Smooth muscle cell (in vitro differentiated cells): ENCODE measurements around the gene KRTAP10-8. TPM values are rescaled to one million over a fixed set of nuclear protein-coding genes. Genes with fewer than 3 reads are reported as not detected.
"Not testable (repeated sequence)": the region's sequence is repeated elsewhere in the genome, so short reads cannot be mapped to it uniquely, and the experiment has no call there.

Experiments
- DNase-seq: peaks from one replicate; lab custom pipeline; 2025; ENCODE audit not compliant: unreplicated experiment; lab: John Stamatoyannopoulos, UW
- H2AFZ ChIP-seq: fragments of 200-600 bp; sonication (generic); 2 replicates; pipeline ENCODE4 v1.6.0; 2016; ENCODE audit warnings: antibody characterized with exemption, low read depth, mild to moderate bottlenecking
- H3F3A ChIP-seq: fragments of 200-600 bp; sonication (generic); 2 replicates; pipeline ENCODE4 v1.6.0; 2017; ENCODE audit warnings: antibody characterized with exemption, low read depth
- H3K27ac ChIP-seq: fragments of 200-600 bp; sonication (generic); 2 replicates; pipeline ENCODE4 v1.5.1; 2016; ENCODE audit warnings: low read depth, mild to moderate bottlenecking
- H3K27me3 ChIP-seq: fragments of 200-600 bp; sonication (generic); 2 replicates; pipeline ENCODE4 v1.6.1; 2016; ENCODE audit warnings: low read depth, mild to moderate bottlenecking
- H3K36me3 ChIP-seq: fragments of 200-600 bp; sonication (generic); 2 replicates; pipeline ENCODE4 v1.5.1; 2016; ENCODE audit warnings: low read depth
- H3K4me1 ChIP-seq: fragments of 200-600 bp; sonication (generic); 2 replicates; pipeline ENCODE4 v1.5.1; 2016; ENCODE audit warnings: low read depth
- H3K4me2 ChIP-seq: fragments of 200-600 bp; sonication (generic); 2 replicates; pipeline ENCODE4 v1.6.0; 2016; ENCODE audit warnings: mild to moderate bottlenecking
- H3K4me3 ChIP-seq: fragments of 200-600 bp; sonication (generic); 2 replicates; pipeline ENCODE4 v1.5.1; 2016; ENCODE audit warnings: mild to moderate bottlenecking
- H3K79me2 ChIP-seq: fragments of 200-600 bp; sonication (generic); 2 replicates; pipeline ENCODE4 v1.6.0; 2016; ENCODE audit warnings: low read depth, mild to moderate bottlenecking
- H3K9ac ChIP-seq: fragments of 200-600 bp; sonication (generic); 2 replicates; pipeline ENCODE4 v1.6.0; 2016; ENCODE audit warnings: low read depth
- H3K9me3 ChIP-seq: fragments of 200-600 bp; sonication (generic); replicated peaks from 2 replicates; pipeline ENCODE4 v1.5.1; 2016; ENCODE audit warnings: low read depth
- H4K20me1 ChIP-seq: fragments of 200-600 bp; sonication (generic); 2 replicates; pipeline ENCODE4 v1.6.0; 2016; ENCODE audit warnings: low read depth
- WGBS: methylation state at CpG from one replicate; pipeline ENCODE4 v1.1.7; 2016; ENCODE audit warnings: low lambda C conversion rate; 5-methylcytosine and 5-hydroxymethylcytosine counted together
- polyA plus RNA-seq: library from polyadenylated mRNA; unstranded; fragments of >200 nt; fragmentation: Nextera tagmentation; extraction: Ambion mirVana; gene quantifications from 2 replicates; pipeline ENCODE4 v1.2.1, GENCODE V29; 2016
- total RNA-seq: library from RNA; depleted of rRNA; stranded (reverse); fragments of >200 nt; gene quantifications from 2 replicates; pipeline ENCODE4 v1.2.3, GENCODE V29; 2014
- TF ChIP-seq, protein P1 (sequence below): fragments of 200-600 bp; sonication (generic); IDR thresholded peaks from 2 replicates; pipeline ENCODE4 v1.5.1; 2017; ENCODE audit warnings: borderline replicate concordance, mild to moderate bottlenecking, antibody characterized with exemption; ENCODE audit not compliant: insufficient read depth, poor library complexity, severe bottlenecking

The KRTAP10-8 gene
- total and polyA plus RNA-seq, 2 experiments from 2014 or later = not detected

DNA sequence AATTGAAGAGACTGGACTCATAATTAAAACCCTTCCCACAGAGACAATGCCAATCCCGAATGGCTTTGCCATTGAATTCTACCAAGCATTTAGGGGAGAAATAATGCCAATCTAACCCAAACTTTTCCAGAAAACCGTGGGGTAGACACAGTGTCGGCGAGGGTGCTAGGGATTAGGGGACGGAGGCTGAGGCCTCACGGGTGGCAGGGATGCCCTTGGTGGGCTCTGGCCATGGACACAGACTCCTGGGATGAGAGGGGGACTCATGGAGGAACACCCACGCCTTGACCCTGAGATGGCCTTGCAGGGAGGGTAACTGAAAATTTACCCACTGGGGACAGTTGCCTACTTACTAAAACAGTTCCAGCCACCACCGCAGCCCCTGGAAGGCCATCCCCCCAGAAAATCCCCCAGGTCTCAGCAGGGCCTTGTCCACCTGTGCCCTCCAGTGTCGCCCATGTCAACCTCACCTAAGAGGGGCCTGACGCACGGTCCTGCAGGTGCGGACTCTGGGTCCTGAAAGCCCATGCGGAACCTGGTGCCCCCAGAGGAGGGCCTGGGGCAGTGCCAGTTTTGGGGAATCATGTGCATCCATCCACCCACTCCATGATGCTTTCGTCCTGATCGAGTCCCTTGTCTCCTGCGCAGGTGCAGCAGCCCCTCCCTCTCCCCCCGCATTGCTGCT, 33.4 kb upstream of the KRTAP10-8 start:
- no peak overlapping the region for H3K4me2 ChIP-seq
- H2AFZ ChIP-seq = no peak overlapping the region
- no peaks in the 10 kb centered on the region for H3K27me3 ChIP-seq
- H3F3A ChIP-seq = no peaks in the 10 kb centered on the region
- no peak overlapping the region for H3K4me3 ChIP-seq
- H4K20me1 ChIP-seq = no peaks in the 10 kb centered on the region
- no peaks in the 10 kb centered on the region for H3K36me3 ChIP-seq
- H3K79me2 ChIP-seq = no peaks in the 10 kb centered on the region
- H3K4me1 ChIP-seq = peaks cover 3% of the 10 kb centered on the region
- WGBS = 96% methylated on average over 17 of the region's 17 CpGs
- no peak overlapping the region for H3K9ac ChIP-seq
- TF ChIP-seq, protein P1, sequence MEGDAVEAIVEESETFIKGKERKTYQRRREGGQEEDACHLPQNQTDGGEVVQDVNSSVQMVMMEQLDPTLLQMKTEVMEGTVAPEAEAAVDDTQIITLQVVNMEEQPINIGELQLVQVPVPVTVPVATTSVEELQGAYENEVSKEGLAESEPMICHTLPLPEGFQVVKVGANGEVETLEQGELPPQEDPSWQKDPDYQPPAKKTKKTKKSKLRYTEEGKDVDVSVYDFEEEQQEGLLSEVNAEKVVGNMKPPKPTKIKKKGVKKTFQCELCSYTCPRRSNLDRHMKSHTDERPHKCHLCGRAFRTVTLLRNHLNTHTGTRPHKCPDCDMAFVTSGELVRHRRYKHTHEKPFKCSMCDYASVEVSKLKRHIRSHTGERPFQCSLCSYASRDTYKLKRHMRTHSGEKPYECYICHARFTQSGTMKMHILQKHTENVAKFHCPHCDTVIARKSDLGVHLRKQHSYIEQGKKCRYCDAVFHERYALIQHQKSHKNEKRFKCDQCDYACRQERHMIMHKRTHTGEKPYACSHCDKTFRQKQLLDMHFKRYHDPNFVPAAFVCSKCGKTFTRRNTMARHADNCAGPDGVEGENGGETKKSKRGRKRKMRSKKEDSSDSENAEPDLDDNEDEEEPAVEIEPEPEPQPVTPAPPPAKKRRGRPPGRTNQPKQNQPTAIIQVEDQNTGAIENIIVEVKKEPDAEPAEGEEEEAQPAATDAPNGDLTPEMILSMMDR = no peak
- H3K9me3 ChIP-seq = peaks cover 17% of the 10 kb centered on the region
- no peak overlapping the region for H3K27ac ChIP-seq
- DNase-seq = no peak

DNA sequence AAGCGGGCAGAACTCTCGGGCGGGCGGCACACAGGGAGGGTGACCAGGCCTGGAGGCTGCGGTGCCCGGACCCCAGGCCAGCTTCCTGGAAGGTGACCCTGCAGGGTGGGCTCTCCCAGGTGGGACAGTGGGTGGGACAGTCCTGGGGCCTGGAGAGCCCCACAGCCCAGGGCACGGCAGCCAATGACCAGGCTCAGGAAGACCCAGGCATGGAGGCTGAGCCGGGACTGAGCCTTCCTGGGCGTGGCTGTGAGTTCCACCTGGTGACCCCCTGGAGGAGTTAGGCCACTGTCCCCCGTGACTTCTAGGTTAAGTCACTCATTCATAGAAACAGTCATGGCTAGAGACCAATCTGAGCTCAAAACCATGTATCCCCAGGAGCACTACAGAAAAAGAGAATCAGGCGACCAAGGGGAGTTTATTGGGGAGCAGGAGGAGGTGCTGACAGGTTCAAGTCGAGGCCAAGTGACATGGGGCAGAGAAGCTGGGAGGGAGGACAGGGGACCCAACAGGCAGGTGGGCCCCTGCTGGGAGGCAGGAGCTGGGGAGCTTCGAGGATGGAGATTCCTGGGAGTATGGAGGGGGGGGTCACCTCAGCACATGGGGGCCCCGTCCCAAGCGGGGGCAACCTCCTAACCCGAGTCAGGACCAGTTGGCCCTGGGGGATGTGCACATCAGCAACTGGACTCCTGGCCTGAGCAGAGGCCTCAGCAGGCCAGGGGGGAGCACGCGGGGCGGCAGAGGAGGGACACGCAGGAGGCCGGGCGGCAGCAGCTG, 32.6 kb upstream of the KRTAP10-8 start:
- whole genome bisulfite sequencing = 93% methylated on average over 21 of the region's 22 CpGs
- Histone ChIP-seq H3F3A (no peaks in the 10 kb centered on the region), H3K79me2 (no peaks in the 10 kb centered on the region), H3K9ac (no peak overlapping the region), H3K36me3 (no peaks in the 10 kb centered on the region), H4K20me1 (no peaks in the 10 kb centered on the region), H3K4me3 (no peak overlapping the region), H3K9me3 (peaks cover 17% of the 10 kb centered on the region), H3K27ac (no peak overlapping the region), H3K4me1 (peaks cover 3% of the 10 kb centered on the region), H2AFZ (no peak overlapping the region), H3K4me2 (no peak overlapping the region), H3K27me3 (no peaks in the 10 kb centered on the region)
- TF ChIP-seq, protein P1 = no peak
- DNase-seq = no peak

- Histone ChIP-seq H3K4me1 (peaks cover 3% of the 10 kb centered on the region), H3K27me3 (no peaks in the 10 kb centered on the region), H4K20me1 (no peaks in the 10 kb centered on the region), H3F3A (no peaks in the 10 kb centered on the region), H3K9ac (no peak overlapping the region), H2AFZ (no peak overlapping the region), H3K36me3 (no peaks in the 10 kb centered on the region), H3K9me3 (peaks cover 17% of the 10 kb centered on the region), H3K4me2 (no peak overlapping the region), H3K4me3 (no peak overlapping the region), H3K79me2 (no peaks in the 10 kb centered on the region), H3K27ac (no peak overlapping the region)
- DNase-seq = no peak
- 86% methylated on average over 7 of the region's 7 CpGs for WGBS
- TF ChIP-seq, protein P1 = no peak
These were observed 32.1 kb upstream of the KRTAP10-8 start for GRCh38 chr21:44579833-44580144.

DNA sequence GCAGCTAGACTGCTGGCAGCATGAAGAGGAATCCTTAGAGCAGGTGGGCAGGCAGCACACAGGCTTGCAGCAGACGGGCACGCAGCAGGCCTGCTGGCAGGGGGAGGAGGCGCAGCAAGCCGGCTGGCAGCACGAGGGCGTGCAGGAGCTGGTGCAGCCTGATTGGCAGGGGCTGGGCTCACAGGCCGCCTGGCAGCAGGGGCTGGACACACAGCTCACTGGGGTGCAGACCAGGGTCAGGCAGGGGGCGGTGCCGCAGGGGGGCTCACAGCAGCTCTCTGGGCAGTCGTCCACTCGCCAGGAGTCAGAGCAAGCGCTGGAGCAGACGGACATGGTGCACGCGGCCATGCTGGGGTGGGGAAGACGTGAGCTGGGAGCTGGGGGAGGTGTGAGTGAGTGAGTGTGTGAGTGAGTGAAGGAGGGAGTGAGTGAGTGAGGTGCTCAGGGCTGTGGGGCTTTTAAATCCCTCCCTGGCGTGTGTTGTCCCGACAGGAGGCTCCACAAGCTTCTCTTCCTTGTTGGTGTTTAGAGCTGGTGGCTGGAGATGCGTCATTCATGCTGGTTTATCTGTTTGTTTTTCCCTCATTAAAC, 31.6 kb upstream of the KRTAP10-8 start, which contains the start of gene KRTAP10-5:
Gene KRTAP10-5 (minus strand): TSS at position 374 of the 591 bp plus-strand sequence. CDS start 26 bp downstream, at position 348.
- peaks cover 17% of the 10 kb centered on the region for H3K9me3 ChIP-seq
- H3K27ac ChIP-seq, H3K4me3 ChIP-seq, H4K20me1 ChIP-seq, H3F3A ChIP-seq, H3K36me3 ChIP-seq, H3K79me2 ChIP-seq, DNase-seq, H3K9ac ChIP-seq, H3K4me1 ChIP-seq, H3K27me3 ChIP-seq, H3K4me2 ChIP-seq, H2AFZ ChIP-seq: not testable (repeated sequence)
- 82% methylated on average over 19 of the region's 19 CpGs for WGBS
